ENCODE measurements around the gene LMNTD1.
A peak's percentile ranks its signal among the peaks of the same experiment; 100 is the strongest.
"Not testable (repeated sequence)": the region's sequence is repeated elsewhere in the genome, so short reads cannot be mapped to it uniquely, and the experiment has no call there.

The LMNTD1 gene

GRCh38 chr12:25488956-25489870, 63.9 kb downstream of the LMNTD1 start:
- DNase-seq, result not testable (repeated sequence)

- no peak for DNase-seq
Observed at GRCh38 chr12:25482625-25483024, 70.5 kb downstream of the LMNTD1 start.

- DNase-seq, result no peak
Observed at GRCh38 chr12:25480145-25480544, 72.9 kb downstream of the LMNTD1 start.

- DNase-seq, result no peak
Observed at GRCh38 chr12:25477217-25477616, 75.9 kb downstream of the LMNTD1 start.

- no peak for DNase-seq
Observed at GRCh38 chr12:25472453-25472852, 80.6 kb downstream of the LMNTD1 start.

GRCh38 chr12:25469861-25470260, 83.2 kb downstream of the LMNTD1 start:
- no peak for DNase-seq

- DNase-seq, result no peak
Observed at GRCh38 chr12:25469368-25469767, 83.7 kb downstream of the LMNTD1 start.

- no peak for DNase-seq
Observed at GRCh38 chr12:25463521-25463920, 89.6 kb downstream of the LMNTD1 start.

GRCh38 chr12:25463005-25463404, 90.1 kb downstream of the LMNTD1 start:
- no peak for DNase-seq

GRCh38 chr12:25459541-25459951, 93.5 kb downstream of the LMNTD1 start:
- DNase-seq, result no peak

GRCh38 chr12:25458047-25458552, 95.0 kb downstream of the LMNTD1 start:
- DNase-seq, result no peak

GRCh38 chr12:25456474-25456873, 96.6 kb downstream of the LMNTD1 start:
- DNase-seq, result no peak

GRCh38 chr12:25455696-25456095, 97.4 kb downstream of the LMNTD1 start:
- no peak for DNase-seq

- DNase-seq, result no peak
Observed at GRCh38 chr12:25449007-25449406, 104.1 kb downstream of the LMNTD1 start.

- DNase-seq, result no peak
Observed at GRCh38 chr12:25447046-25447445, 106.0 kb downstream of the LMNTD1 start.

GRCh38 chr12:25438638-25439037, 114.4 kb downstream of the LMNTD1 start:
- DNase-seq, result no peak

GRCh38 chr12:25436206-25437030, 116.7 kb downstream of the LMNTD1 start:
- DNase-seq, result peak; percentile 63

- DNase-seq, result no peak
Observed at GRCh38 chr12:25435431-25435830, 117.7 kb downstream of the LMNTD1 start.

GRCh38 chr12:25434515-25434914, 118.6 kb downstream of the LMNTD1 start:
- no peak for DNase-seq

- DNase-seq, result no peak
Observed at GRCh38 chr12:25433581-25434325, 119.3 kb downstream of the LMNTD1 start.

GRCh38 chr12:25433024-25433423, 120.1 kb downstream of the LMNTD1 start:
- no peak for DNase-seq

GRCh38 chr12:25427337-25428249, 125.5 kb downstream of the LMNTD1 start:
- no peak for DNase-seq
